Hypothalamus (tissue), 51 donors: ENCODE results near the gene RANBP3.
A peak's percentile ranks its signal among the peaks of the same experiment; 100 is the strongest.

ENCODE experiments used
- DNase-seq, 51 donors: peaks; one replicate each; lab custom pipeline; 2025; lab: John Stamatoyannopoulos, UW

The RANBP3 gene

GRCh38 chr19:5932609-5933262 is 45.2 kb downstream of the RANBP3 start:
- DNase-seq = peak in 3 of 51 donors; percentile 9 to 44 (median 33)

- peak in 14 of 51 donors; percentile 11 to 63 (median 29) for DNase-seq
These were observed 45.8 kb downstream of the RANBP3 start for GRCh38 chr19:5932146-5932545.

- DNase-seq = no peak
These were observed 46.7 kb downstream of the RANBP3 start for GRCh38 chr19:5931251-5931650.

- no peak for DNase-seq
These were observed 48.3 kb downstream of the RANBP3 start for GRCh38 chr19:5929625-5930024.

GRCh38 chr19:5929179-5929578 is 48.8 kb downstream of the RANBP3 start:
- no peak for DNase-seq

- no peak for DNase-seq
These were observed 50.5 kb downstream of the RANBP3 start for GRCh38 chr19:5927441-5927821.

DNA sequence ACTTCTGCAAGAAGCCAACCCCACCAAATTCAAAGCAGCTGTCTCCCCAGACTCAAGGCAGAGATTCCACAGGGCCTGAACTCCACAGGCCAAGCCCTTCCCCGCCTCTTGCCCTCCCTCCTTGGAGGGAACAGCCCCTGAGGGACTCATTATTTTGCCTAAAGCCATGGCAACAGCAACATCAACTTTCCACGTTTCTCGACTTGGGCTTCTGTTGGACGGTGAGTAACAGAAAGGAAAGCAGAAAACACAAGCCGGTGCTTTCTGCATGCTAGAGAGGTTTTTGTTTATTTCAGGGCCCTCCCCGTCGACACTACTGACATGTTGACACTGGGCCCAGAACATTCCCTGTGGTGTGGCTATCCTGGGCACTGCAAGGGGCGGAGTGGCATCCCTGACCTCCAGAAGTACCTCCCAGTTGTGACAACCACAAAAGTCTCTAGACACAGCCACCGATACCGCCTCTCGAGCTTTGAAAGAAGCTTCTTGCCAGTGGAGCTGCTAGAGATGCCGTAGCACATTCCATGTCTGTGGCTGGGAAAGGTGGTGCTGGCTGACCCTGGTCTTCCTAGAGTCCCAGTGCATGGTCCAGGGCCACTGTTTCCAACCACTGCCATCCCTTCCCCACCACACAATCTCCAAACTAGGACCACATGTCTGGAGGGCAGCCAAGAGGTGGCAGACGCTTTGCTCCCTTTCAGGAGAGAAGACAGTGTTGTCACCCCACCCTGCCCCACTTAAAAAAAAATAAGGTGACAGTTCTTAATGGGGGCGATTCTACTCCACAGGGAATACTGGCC is 51.1 kb downstream of the RANBP3 start:
- peak in 4 of 51 donors; percentile 10 to 30 (median 18) for DNase-seq

GRCh38 chr19:5925830-5926427 is 52.0 kb downstream of the RANBP3 start:
- DNase-seq = no peak

DNA sequence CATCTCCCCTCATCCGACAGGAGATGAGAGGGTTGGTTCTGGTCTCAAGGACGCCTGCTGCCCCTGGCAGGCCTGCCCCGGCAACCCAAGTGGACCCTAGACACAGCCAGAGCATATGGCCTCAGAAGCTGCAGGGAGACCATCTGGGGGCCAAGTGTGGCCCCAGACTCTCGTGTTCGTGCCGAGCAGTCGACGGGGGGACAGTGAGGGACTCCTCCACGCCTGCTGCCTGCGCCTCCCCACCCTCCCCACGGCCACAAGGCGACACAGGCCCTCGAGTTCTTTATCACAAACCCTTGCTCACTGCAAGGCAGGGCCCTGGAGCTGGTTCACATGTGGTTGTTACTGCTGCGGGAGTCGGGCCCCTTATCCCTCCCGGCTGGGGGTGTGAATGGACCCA is 54.6 kb downstream of the RANBP3 start:
- DNase-seq = no peak

DNA sequence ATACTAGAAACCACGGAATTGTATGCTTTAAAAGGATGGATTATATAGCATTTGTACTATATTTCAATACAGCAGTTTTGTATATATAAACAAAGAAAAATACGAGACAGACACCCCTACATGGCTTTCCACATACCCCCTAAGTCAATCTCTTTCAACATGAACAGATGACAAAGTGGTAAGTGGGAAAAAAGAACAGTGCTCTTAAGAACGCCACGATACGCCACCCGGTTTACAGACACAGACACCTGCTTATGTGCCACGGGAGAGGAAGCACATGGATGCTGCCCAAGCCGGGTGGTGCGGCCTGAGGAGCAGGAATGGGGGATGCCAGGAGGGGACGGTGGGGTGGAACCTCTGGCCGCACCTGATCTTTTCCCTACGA is 55.8 kb downstream of the RANBP3 start:
- DNase-seq = no peak

- DNase-seq = no peak
These were observed 56.3 kb downstream of the RANBP3 start for GRCh38 chr19:5921516-5922160.

DNA sequence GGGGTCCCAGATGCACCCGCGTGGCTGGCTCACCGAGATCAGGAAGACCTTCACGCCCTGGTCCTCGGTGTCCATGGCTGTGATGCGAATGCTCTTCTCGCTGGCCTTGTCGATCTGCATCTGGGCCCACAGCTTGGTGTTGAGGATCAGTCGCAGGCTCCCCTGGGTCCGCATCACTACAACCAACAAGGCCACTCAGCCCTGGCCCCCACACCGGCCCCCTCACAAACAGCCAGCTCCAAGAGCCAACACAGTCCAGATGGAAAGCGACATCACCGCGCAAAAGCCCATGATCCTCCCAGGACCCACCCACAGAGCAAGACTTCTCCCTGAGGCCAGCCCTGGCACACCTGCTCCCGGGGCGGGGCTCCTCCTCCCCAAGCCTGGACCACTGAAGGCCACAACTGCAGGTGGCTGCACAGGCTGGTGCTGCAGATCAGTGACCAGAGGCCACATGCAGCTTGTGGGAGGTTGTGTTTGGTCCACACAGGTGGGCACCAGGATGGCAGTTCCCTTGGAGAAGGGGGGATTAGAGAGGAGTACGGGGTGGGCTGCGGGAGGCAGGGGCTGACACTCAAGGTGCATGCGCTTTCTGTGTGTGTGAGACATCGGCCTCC is 59.4 kb downstream of the RANBP3 start:
- DNase-seq = no peak

DNA sequence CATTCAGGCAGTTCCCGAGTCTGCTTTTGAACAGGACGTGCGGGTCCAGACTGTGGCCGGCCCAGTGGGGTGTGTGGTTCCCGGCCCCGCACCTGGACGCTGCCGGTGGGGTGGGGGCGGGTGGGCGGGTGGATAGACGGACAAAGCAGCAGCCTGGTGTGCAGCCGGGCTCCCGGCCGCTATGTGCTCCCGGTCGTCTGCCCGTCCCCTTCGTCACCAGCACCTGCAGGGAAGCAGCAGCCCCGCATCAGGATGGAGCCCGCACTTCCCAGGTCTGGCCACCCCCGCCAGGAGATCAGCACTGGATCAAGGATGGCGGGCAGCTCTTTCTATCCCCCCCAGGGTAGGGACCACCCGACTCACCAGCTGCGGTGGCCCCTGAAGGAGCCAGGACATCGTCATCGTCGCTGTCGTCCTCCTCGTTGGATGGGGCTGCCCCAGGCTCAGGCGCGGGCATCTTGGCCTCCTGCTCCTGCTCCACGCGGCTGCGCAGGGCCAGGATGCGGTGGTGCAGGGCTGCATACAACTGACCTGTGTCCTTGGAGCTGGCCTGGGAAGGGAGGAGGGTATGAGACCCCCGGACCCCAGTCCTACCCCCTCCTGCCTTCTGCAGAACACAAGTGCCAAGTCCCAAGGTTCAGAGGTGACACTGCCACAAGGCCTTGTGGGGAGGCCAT is 60.4 kb downstream of the RANBP3 start:
- no peak for DNase-seq

DNA sequence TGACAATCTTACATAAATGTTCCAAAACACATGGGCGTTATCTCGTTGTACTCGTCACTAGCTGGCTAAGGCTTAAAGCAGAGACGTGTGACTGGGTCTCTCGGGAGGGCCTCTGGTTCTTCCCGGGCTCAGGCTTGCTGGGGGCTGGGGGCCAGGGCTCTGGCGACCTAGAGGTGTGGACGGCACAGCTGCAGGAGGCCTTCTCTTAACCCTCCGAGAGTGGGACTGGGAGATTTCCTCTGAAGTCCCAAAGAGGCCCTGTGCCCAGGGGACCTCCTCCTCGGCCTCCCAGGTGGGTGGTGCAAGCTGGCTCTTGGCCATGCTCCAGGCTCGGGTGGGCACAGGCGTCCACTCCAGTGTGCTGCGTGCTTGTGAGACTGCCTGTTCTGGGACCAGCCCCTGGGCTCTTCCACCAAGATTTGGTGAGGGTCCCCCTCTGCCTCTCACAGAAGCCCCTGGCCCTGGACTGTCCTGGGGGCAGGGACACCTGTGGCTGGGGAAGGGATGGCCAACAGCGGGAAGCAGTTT is 61.7 kb downstream of the RANBP3 start:
- no peak for DNase-seq

GRCh38 chr19:5915782-5916165 is 62.2 kb downstream of the RANBP3 start:
- DNase-seq = no peak

- DNase-seq = no peak
These were observed 62.8 kb downstream of the RANBP3 start for GRCh38 chr19:5914946-5915781.

DNA sequence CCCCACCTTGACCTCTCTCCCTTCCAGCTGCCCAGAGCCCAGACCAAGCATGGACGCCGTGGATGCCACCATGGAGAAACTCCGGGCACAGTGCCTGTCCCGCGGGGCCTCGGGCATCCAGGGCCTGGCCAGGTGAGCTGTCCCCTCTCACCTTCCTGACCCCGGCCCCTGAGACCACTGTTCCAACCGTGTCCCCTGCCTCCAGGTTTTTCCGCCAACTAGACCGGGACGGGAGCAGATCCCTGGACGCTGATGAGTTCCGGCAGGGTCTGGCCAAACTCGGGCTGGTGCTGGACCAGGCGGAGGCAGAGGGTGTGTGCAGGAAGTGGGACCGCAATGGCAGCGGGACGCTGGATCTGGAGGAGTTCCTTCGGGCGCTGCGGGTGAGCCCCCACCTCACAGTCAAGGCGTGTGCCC is 63.6 kb downstream of the RANBP3 start:
- no peak for DNase-seq

DNA sequence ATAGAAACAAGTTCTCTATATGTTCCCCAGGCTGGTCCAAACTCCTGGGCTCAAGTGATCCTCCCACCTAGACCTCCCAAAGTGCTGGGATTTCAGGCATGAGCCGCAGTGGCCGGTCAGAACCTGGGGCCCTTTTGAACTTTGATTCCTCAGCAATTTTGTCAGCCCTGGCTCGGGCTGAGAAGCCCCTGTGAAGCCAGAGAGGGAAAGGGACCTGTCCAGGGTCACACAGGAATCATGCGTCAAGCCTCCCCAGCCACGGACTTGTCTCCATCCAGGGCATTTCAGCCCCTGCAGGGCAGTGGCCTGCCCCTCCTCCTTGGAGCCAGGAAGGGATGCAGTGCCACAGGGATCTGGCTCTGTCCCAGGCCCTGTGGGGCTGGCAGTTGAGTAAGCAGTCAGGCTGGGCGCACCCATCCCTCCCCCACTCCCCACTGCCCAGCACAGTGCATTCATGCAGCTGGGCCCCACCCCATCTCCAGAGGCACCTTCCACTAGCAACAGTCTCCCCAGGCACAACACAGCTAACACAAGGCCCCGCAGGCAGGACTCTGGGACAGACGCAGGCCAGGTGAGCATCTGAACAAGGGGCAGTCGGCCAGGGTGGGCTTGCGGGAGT is 64.1 kb downstream of the RANBP3 start, which contains the start of gene CAPS:
CAPS (plus strand) TSS at position 516 of the 619 bp plus-strand sequence. CDS start 153 bp downstream, outside the sequence.
- DNase-seq = peak in 28 of 51 donors; percentile 2 to 74 (median 22)

DNA sequence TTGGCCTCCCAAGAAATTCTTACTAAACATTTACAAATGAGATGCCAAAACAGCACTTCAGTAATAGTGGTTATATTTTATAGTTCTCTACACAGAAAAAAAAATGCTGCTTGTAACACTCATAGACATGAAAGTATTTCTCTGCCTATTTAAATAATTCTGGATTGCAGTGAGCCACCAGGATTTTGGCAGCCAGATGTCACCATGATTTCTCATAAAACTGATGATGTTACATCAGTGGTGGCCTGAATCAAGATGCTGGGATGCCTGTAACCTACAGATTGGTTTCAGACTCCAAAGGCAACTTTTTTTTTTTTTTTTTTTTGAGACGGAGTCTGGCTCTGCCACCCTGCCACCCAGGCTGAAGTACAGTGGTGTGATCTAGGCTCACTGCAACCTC is 66.6 kb downstream of the RANBP3 start:
- DNase-seq = no peak
